NK-92 (cell line): Measurements from ENCODE around the gene NMUR1.

Experiments used
- DNase-seq: peaks from one replicate; lab custom pipeline; 2025; ENCODE audit not compliant: unreplicated experiment; lab: John Stamatoyannopoulos, UW

NMUR1 gene

DNA sequence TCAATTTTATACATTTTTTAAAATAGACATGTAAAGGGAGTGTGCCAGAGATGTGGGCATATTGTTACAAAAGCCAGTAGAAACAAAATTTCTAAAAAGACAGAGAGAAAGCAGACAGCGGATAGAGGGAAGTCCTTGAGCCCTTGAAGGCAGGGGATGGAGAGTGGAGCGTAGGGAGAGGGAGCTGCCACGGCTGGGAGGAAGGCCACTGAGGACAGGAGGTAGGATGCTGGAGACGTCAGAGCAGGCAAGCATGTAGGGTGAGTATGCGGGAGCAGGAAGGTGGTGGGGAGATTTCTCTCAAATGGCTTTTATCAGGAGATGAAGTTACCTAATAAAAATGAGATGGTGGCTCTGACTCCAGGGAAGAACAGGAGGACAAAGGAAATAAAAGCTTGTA is 41.9 kb downstream of the NMUR1 start:
- no peak for DNase-seq

DNA sequence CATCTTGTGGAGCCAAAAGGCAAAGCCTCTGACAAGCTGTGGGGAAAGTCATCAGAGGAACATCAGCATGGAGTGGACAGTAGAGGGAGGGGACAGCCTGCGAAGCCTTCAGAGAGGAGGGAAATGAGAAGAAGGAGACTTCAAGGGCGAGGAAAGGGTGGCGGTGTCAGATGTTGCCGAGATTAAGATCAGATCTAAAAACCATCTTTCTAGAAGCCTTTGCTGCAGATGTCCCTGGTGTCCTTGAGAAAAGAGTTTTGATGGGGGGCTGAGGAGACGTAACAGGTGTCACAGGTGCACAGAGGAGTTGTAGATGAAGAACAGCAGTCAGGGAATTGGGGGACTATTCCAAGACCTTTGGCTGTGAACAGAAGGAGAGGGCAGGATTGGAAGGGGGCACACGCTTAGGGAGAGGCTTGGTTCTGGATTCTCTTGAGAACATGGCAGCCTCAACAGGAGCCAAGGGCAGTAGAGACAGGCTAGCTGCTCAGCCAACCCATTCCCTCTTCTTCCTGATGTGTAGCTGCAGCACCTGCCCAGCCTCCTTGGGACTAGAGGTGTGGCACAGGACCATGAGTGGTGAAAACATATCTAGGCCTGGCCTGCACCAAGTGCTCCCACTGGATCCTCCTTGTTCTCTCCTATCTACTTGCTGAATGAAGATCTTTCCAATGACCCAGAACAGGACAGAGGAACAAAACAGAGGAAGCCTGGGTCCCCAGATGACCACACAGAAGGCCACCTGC is 43.2 kb downstream of the NMUR1 start:
- no peak for DNase-seq

DNA sequence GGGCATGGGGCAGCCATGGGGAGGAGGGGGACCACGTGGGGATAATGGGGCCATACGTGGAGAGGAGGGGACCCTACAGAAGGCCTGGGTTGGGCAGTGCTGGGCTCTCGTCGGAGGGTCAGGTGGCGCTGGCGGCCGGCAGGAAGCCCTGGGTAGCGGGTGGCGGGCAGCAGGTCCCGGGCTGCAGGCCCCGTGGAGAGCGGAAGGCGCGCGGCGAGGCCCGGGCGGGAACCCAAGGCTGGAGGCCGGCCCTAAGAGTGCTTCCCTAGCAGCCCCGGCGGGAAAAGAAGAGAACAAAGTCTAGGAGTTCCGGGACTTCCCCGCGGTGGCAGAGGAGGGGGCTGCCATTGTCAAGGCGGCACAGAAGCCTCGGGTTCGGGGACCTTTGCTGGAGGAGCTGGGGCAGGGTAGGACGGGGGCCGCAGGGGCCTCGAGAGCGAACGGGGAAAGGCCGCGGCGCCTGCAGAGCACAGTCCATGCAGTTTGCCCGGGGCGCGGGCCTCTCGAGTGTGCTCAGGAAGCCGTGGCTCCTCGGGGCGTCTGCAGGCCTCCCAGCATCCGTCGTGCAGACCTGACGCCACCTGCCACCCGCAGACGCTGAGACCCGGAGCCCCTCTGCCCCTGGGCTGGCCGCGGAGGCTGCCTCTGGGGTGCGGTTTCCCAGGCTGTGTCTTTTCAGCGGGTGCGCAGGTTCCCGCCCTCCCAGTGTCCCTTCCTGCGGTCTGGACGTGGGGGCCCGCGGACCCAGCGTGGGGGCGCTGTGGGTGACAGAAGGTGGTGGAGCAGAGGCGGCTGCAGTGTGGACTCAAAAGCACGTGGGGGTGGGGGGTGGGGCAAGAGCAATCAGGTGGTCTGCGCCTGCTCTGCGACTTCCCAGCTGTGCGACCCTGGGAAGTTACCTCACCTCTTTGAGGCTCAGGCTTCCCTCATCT is 46.6 kb downstream of the NMUR1 start:
- no peak for DNase-seq

DNA sequence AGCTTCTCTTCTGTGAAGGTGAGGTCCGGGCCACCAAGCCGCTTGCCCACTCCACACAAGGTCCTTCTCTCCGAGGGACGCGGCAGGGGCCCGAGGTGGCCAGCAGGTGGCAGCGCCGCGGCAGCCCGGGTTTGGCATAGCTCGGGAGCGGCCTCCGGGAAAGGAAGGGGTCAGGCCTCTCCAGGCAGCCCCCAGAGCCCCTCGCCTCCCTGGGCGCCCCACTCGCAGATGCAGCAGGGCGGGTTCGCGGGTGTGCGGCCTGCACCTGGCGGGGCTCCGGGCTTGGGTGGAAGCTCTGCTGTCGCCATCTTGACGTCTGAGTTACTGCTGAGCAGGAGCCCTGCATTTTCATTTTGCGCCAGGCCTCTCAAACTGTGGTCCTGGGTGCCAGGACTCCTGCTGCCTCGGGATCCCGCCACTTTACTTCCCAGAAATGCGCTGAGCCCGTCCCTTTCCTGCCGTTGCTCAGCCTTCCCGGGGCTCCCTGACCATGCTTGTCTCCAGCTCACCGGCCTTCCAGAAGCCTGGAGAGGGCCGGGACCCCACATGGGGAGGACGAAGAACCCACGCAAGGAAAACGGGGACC is 47.3 kb downstream of the NMUR1 start:
- DNase-seq, result no peak

DNA sequence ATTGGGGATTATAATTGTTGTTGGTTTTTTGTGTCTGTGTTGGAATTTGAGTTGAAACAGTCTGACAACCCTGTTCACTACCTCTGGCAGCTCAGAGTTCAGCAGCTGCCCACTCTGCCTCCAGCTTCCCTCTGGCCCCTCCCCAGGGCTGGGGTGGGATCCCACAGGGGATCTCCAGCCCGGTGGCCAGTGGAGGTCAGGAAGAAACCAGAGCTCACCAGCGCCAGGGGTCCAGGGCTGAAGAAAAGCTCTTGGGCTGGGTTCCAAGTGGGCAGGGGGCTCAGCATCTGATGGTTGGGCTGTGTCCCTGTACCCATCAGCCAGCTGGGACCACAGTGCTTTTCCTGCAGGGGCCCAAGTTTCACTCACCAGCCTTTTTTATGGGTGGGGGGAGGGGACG is 49.5 kb downstream of the NMUR1 start:
- no peak for DNase-seq

DNA sequence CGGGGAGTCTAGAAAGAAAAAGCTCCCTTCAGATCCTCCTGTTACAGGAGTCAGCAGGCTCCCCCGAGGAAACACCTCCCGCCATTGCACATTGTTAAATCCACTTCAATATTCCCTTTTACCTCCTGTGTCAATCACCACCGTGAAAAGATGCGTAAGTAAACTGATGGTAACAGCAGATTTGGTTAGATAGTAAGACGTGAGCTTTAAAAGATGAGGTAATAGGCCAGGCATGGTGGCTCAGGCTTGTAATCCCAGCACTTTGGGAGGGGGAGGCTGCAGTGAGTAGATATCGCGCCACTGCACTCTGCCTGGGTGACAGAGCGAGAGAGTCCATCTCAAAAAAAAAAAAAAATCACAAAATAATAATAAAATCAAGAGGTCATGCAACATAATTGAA is 50.8 kb downstream of the NMUR1 start:
- DNase-seq, result no peak

DNA sequence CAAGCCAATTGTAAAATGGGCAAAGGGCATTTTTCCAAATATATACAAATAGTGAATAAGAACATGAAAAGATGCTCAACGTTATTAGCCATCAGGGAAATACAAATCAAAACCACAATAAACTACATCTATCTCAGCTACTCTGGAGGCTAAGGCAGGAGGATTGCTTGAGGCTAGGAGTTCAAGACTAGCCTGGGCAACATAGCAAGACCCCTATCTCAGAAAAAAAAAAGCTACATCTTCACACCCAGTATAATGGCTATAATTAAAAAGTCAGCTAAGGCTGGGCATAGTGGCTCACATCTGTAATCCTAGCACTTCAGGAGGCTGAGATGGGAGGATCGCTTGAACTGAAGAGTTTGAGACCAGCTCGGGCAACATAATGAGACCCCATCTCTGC is 53.3 kb downstream of the NMUR1 start:
- DNase-seq, result no peak

DNA sequence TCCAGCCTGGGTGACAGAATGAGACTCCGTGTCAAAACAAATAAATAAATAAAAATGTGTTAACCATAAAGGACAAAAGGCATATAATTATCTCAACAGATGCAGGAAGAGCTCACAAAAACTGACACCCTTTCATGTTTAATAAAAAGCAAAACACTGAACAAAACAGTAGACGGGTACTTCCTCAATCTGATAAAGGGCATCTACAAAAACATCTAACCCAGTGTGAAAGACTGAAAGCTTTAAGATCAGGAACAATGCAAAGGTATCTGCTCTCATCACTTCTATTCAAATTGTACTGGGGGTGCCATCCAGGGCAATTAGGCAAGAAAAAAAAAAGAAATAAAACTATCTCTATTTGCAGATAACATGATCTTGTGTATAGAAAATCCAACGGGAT is 54.3 kb downstream of the NMUR1 start:
- DNase-seq, result no peak
